ENCODE results near the gene SRSF4.

- no peak for TF ChIP-seq POLR2A (IDR thresholded peaks at IDR 0.05)
- no peak for TF ChIP-seq CTCF (IDR thresholded peaks at IDR 0.05)
Measured at GRCh38 chr1:29144178-29144577, 37.5 kb downstream of the SRSF4 start.

All from ovary (tissue), 3 donors.